ENCODE results near the gene EEPD1.

Gene EEPD1

DNA sequence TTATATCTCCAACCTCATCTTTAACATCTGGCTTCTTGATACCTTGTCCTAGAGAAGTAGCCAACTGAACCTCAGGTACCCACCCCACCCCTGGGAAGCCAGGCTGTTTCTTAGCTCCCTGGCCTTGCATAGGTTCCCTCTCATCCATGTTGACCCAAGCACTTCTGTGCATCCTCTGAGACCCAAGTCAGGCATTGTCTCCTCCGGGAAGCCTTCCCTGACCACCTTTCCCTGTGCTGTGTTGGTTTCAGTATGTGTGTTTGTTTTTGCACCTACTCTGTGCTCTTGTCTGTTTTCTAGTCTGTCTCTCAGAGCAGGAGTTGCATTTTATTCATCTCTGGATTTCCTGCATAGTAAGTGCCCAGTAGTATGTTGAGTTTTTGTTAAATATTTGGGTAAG lies 143.2 kb downstream of the EEPD1 start:
- TF ChIP-seq GLIS1 (tag by site-specific recombination; IDR thresholded peaks at IDR 0.05) (no peak), KLF1 (tag by site-specific recombination; IDR thresholded peaks at IDR 0.05) (no peak), ZNF571 (tag by site-specific recombination; IDR thresholded peaks at IDR 0.05) (no peak), ZNF629 (tag by site-specific recombination; IDR thresholded peaks at IDR 0.05) (no peak), HOXC10 (CRISPR knock-in tag; IDR thresholded peaks at IDR 0.05) (no peak), WT1 (tag by site-specific recombination; IDR thresholded peaks at IDR 0.05) (no peak)
- TF ChIP-seq, protein P1, sequence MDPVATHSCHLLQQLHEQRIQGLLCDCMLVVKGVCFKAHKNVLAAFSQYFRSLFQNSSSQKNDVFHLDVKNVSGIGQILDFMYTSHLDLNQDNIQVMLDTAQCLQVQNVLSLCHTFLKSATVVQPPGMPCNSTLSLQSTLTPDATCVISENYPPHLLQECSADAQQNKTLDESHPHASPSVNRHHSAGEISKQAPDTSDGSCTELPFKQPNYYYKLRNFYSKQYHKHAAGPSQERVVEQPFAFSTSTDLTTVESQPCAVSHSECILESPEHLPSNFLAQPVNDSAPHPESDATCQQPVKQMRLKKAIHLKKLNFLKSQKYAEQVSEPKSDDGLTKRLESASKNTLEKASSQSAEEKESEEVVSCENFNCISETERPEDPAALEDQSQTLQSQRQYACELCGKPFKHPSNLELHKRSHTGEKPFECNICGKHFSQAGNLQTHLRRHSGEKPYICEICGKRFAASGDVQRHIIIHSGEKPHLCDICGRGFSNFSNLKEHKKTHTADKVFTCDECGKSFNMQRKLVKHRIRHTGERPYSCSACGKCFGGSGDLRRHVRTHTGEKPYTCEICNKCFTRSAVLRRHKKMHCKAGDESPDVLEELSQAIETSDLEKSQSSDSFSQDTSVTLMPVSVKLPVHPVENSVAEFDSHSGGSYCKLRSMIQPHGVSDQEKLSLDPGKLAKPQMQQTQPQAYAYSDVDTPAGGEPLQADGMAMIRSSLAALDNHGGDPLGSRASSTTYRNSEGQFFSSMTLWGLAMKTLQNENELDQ (tag by site-specific recombination; IDR thresholded peaks at IDR 0.05; ENCODE audit: low read depth): no peak
- ChIA-PET CTCF (no interaction called here), POLR2A (no interaction called here)

DNA sequence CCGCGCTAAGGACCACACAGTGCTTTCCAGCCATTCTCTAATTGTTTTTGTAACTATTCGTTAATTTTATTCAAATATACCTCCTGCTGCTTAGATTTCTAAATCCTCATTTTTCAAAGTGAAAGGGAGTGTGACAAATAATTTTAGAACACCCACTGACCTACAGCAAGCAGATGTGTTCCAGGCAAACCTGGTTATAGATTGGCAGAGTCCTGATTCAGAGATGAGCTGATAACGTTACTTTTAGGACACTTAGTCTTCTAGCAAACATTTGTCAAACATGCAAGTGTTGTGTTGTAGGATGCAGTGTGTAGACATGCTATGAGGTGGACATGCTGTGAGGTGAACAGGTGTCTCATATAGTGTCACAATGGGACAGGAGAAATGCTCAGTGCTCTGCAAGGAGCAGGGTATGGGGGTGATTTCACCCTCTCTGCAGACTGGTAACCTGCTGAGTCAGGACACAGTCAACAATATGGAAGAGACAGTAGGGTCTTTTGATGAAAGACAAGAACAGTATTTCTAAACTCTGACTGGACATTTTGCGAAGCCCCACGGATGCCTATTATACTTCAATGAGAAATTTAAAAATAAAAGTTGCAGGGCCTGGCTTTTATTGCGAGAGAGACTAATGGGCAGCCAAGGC lies 144.4 kb downstream of the EEPD1 start:
- Histone ChIP-seq H3K4me1 (ENCODE audit: control insufficient read depth, insufficient read depth, low read length) (0 out of 2 replicates have a peak, but pooled peaks cover 4% of the 10 kb centered on the region), H3K27ac (ENCODE audit: extremely low read depth, low read depth, low read length) (no peak overlapping the region), H3K36me3 (ENCODE audit: control insufficient read depth in 2 of 2, insufficient read depth in 1 of 2, low read length in 2 of 2) (peaks cover 0 to 5% of the 10 kb centered on the region in 2 experiments; a peak in 1 of 3 replicates), H3K9me3 (ENCODE audit: control insufficient read depth, insufficient read depth, low read depth, low read length) (no peaks in the 10 kb centered on the region), H3K4me3 (ENCODE audit: low read depth, low read length) (no peak overlapping the region)
- ChIA-PET POLR2A (no interaction called here), CTCF (interaction anchor here (0.7 to 0.8 kb wide), 2 partner anchors 18 to 312 kb away, joined by 3 read pairs; no protein-coding TSS in a partner anchor)
- TF ChIP-seq ZNF155 (tag by site-specific recombination; IDR thresholded peaks at IDR 0.05) (no peak), ZNF214 (tag by site-specific recombination; IDR thresholded peaks at IDR 0.05; ENCODE audit: borderline replicate concordance) (no peak), ZNF324 (tag by site-specific recombination; IDR thresholded peaks at IDR 0.05) (no peak), OSR2 (tag by site-specific recombination; IDR thresholded peaks at IDR 0.05) (no peak), ZNF24 (tag by site-specific recombination; IDR thresholded peaks at IDR 0.05) (no peak), ZNF837 (tag by site-specific recombination; IDR thresholded peaks at IDR 0.05) (no peak), ZNF560 (tag by site-specific recombination; IDR thresholded peaks at IDR 0.05; ENCODE audit: borderline replicate concordance) (no peak), ZNF146 (tag by site-specific recombination; IDR thresholded peaks at IDR 0.05) (no peak), ZNF521 (tag by site-specific recombination; IDR thresholded peaks at IDR 0.05) (no peak), ZNF561 (tag by site-specific recombination; IDR thresholded peaks at IDR 0.05; ENCODE audit: borderline replicate concordance) (no peak), GFI1B (tag by site-specific recombination; IDR thresholded peaks at IDR 0.05) (no peak), ZNF510 (tag by site-specific recombination; IDR thresholded peaks at IDR 0.05; ENCODE audit: insufficient replicate concordance) (no peak), ZNF350 (tag by site-specific recombination; IDR thresholded peaks at IDR 0.05) (no peak)
- TF ChIP-seq, protein P2, sequence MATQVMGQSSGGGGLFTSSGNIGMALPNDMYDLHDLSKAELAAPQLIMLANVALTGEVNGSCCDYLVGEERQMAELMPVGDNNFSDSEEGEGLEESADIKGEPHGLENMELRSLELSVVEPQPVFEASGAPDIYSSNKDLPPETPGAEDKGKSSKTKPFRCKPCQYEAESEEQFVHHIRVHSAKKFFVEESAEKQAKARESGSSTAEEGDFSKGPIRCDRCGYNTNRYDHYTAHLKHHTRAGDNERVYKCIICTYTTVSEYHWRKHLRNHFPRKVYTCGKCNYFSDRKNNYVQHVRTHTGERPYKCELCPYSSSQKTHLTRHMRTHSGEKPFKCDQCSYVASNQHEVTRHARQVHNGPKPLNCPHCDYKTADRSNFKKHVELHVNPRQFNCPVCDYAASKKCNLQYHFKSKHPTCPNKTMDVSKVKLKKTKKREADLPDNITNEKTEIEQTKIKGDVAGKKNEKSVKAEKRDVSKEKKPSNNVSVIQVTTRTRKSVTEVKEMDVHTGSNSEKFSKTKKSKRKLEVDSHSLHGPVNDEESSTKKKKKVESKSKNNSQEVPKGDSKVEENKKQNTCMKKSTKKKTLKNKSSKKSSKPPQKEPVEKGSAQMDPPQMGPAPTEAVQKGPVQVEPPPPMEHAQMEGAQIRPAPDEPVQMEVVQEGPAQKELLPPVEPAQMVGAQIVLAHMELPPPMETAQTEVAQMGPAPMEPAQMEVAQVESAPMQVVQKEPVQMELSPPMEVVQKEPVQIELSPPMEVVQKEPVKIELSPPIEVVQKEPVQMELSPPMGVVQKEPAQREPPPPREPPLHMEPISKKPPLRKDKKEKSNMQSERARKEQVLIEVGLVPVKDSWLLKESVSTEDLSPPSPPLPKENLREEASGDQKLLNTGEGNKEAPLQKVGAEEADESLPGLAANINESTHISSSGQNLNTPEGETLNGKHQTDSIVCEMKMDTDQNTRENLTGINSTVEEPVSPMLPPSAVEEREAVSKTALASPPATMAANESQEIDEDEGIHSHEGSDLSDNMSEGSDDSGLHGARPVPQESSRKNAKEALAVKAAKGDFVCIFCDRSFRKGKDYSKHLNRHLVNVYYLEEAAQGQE (tag by site-specific recombination; IDR thresholded peaks at IDR 0.05): no peak
- TF ChIP-seq, protein P3, sequence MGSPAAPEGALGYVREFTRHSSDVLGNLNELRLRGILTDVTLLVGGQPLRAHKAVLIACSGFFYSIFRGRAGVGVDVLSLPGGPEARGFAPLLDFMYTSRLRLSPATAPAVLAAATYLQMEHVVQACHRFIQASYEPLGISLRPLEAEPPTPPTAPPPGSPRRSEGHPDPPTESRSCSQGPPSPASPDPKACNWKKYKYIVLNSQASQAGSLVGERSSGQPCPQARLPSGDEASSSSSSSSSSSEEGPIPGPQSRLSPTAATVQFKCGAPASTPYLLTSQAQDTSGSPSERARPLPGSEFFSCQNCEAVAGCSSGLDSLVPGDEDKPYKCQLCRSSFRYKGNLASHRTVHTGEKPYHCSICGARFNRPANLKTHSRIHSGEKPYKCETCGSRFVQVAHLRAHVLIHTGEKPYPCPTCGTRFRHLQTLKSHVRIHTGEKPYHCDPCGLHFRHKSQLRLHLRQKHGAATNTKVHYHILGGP (tag by site-specific recombination; IDR thresholded peaks at IDR 0.05): no peak
- TF ChIP-seq, protein P4, sequence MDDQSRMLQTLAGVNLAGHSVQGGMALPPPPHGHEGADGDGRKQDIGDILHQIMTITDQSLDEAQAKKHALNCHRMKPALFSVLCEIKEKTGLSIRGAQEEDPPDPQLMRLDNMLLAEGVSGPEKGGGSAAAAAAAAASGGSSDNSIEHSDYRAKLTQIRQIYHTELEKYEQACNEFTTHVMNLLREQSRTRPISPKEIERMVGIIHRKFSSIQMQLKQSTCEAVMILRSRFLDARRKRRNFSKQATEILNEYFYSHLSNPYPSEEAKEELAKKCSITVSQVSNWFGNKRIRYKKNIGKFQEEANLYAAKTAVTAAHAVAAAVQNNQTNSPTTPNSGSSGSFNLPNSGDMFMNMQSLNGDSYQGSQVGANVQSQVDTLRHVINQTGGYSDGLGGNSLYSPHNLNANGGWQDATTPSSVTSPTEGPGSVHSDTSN (CRISPR knock-in tag; IDR thresholded peaks at IDR 0.05): no peak

More for the DNA sequence above, 143.2 kb downstream of the EEPD1 start:
- peaks cover 0 to 5% of the 10 kb centered on the region in 2 experiments; a peak in 1 of 3 replicates for H3K36me3 ChIP-seq (ENCODE audit: control insufficient read depth in 2 of 2, insufficient read depth in 1 of 2, low read length in 2 of 2)
- H3K27ac ChIP-seq (ENCODE audit: extremely low read depth, low read depth, low read length): no peak overlapping the region
- no peaks in the 10 kb centered on the region for H3K4me1 ChIP-seq (ENCODE audit: control insufficient read depth, insufficient read depth, low read length)
- H3K9me3 ChIP-seq (ENCODE audit: control insufficient read depth, insufficient read depth, low read depth, low read length): no peaks in the 10 kb centered on the region
- no peak overlapping the region for H3K4me3 ChIP-seq (ENCODE audit: low read depth, low read length)
